G401 (cell line): ENCODE results near the gene MEN1. TPM values are rescaled to one million over a fixed set of nuclear protein-coding genes. Genes with fewer than 3 reads are reported as not detected.

Experiments
- DNase-seq: peaks from one replicate; pipeline ENCODE4 v3.0.0-alpha.2; 2015; ENCODE audit warnings: low spot score
- in situ Hi-C: cut with HindIII; loops from 2 replicates; pipeline ENCODE4 v1.10.0; 2016; ENCODE audit warnings: low sequenced_read_pairs, mixed read lengths
- total RNA-seq: library from RNA; depleted of rRNA; stranded (reverse); fragments of >200 nt; shearing (Covaris generic); gene quantifications from 2 replicates; pipeline ENCODE4 v1.2.3, GENCODE V29; 2014

Gene MEN1
- total RNA-seq, 1 experiment from 2014 or later = 13.9 TPM

DNA sequence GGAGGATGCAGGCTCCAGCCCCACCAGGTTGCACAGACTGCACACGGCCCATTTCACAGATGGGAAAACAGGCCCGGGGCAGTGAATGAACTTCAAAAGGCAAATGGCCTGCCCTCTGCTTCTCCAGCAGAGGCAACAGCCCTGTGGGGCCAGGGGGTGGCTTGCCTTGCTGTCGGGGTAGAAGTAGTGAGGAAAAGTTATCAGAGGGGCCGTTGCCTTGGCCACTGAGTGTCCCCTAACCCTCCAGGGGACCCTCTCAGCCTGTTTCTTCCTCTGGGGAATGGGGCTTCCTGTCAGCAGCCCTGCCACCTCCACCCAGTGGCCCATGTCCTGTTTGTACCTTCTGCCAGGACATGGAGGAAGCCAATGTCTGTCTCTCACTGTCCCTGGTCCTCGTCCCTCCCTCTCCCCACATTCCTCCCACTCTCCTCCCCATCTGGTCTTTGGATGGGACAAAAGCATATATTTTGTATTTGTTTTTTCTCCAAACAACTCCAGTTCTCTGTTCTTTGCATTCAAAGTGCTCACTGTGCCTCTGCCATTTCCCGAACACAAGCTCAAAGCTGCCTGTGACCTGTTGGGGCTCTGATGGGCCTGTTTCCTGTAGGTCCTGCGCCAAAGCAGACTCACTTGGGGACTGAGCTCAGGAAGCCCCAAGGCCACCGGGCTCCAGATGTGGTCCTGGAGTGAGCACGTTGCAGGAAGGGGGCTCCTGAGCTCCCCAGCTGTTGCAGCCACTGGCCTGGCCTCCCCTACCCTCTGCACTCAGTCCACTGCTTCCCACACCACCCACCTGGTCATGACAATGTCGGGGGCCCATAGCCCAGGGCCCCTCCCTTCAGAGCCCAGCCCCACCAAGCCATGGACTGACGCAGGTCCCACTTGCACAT, 16.8 kb downstream of the MEN1 start:
- in situ Hi-C loops = no loop called here
- DNase-seq = no peak

- no peak for DNase-seq
- in situ Hi-C loops = no loop called here
Measured at GRCh38 chr11:64792482-64792881, 17.9 kb downstream of the MEN1 start.

GRCh38 chr11:64791781-64792291, 18.5 kb downstream of the MEN1 start:
- in situ Hi-C loops = no loop called here
- DNase-seq = no peak

- in situ Hi-C loops = no loop called here
- DNase-seq = no peak
Measured at GRCh38 chr11:64790205-64791095, 19.9 kb downstream of the MEN1 start.

DNA sequence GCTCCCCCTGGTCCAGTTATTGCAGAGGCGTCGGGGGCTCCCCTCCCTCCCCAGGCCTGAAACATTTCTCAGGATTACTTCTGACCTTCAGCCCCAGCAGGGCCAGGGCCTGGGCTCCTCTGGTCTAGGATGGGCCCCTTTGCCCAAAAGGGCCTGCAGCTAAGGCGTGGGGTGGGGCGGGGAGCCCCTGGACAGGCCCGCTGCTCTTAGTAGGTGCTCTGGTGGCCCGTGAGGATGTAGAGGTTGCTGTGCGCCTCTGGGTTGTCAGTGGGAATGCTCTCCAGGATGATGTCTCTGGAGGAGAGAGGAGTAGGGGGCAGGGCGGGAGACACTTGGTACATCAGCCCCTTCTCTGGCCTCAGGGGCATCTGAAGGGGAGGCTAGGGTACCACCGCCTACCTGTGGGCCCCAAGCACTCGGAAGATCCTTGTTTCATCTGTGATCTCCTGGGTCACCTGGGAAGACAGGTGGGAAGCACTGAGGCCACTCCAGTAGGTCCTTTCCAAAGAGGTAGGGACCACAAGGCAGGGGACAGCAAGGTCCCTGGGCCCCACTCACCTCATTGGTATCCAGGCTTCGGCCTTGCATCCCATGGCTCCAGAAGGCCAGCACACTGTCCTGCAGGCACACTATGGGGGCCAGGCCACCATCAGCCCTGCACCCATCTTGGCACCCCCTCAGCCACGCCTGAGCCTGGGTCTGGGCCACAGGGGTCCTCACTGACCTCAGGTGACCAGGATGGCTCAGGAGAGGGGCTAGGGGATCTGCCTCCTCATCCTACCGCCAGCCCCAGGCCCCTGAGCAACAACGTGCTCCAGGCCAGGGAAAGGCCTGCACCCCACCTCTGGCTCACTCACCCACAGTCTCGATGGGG, 20.8 kb downstream of the MEN1 start:
- in situ Hi-C loops = no loop called here
- DNase-seq = no peak

GRCh38 chr11:64788321-64789215, 21.8 kb downstream of the MEN1 start:
- no peak for DNase-seq
- in situ Hi-C loops = no loop called here

- in situ Hi-C loops = no loop called here
- DNase-seq = peak; percentile 58
Measured at GRCh38 chr11:64787526-64788320, 22.6 kb downstream of the MEN1 start.

GRCh38 chr11:64786308-64786707, 24.0 kb downstream of the MEN1 start:
- no peak for DNase-seq
- in situ Hi-C loops = no loop called here

GRCh38 chr11:64784813-64785581, 25.4 kb downstream of the MEN1 start:
- DNase-seq = no peak
- in situ Hi-C loops = no loop called here

DNA sequence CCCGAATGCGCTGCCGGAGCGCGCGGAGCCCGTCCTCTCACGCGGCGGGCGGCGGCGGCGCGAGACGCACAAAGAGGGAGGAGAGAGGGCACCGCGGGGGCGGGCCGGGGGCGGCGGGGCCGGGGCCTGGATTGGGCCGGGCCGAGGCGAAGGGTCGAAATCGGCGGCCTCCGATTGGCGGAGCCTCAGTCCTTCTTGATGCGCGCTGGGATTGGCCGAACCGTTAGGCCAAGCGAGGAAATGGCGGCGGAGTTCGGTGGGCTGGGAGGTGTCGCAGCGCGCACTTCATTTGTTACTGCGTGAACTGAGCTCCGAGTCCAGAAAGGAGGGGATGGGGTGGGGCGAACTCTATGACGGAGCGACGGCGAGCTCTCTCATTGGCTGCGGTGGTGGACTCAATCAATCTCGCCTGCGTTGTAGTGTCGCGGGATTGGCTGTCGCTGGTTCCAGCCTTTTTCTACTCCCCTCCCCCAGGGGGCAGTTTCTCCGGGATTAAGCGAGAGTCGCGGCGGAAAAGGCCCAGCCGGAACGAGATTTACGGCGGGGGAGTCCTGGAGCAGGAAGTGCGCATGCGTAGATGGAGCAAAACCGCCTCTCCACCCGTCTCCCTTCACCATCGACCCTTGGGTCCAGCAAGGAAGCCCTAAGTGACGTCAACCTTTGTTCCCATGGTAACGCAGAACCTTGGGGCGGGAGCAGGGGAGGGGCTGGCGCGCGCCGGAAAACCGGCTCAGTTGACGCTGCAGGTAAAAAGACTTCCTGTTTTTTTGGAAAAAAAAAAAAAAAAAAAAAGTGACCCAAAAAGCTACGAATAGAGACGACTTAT, 31.7 kb downstream of the MEN1 start, which contains the start of gene SF1:
SF1 (minus strand) TSS at position 70 of the 826 bp plus-strand sequence. CDS start 150 bp downstream, outside the sequence.
- DNase-seq = peak; percentile 100
- in situ Hi-C loops = loop anchor here (10.0 kb wide), 1 partner anchor 76 kb away; no protein-coding TSS in a partner anchor

DNA sequence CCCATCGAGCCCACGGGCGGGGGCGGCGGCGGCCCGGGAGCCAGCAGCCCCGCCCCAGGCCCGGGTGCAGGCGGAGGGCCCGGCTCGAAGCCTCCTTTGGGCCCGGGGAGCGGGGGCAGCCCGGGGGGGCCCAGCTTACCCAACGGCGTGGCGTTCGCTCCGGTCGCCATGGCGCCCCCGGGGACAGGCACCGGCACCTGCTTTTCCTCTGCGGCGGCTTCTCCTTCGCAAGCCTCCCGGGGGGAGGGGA, 32.2 kb downstream of the MEN1 start:
- in situ Hi-C loops = loop anchor here (10.0 kb wide), 1 partner anchor 77 kb away; no protein-coding TSS in a partner anchor
- DNase-seq = no peak

- DNase-seq = peak; percentile 80
- in situ Hi-C loops = loop anchor here (10.0 kb wide), 1 partner anchor 77 kb away; no protein-coding TSS in a partner anchor
Measured at GRCh38 chr11:64777449-64778222, 32.7 kb downstream of the MEN1 start.

- no peak for DNase-seq
- in situ Hi-C loops = loop anchor here (10.0 kb wide), 1 partner anchor 78 kb away; no protein-coding TSS in a partner anchor
Measured at GRCh38 chr11:64776875-64777274, 33.5 kb downstream of the MEN1 start.

GRCh38 chr11:64776425-64776824, 33.9 kb downstream of the MEN1 start:
- DNase-seq = no peak
- in situ Hi-C loops = loop anchor here (10.0 kb wide), 1 partner anchor 78 kb away; no protein-coding TSS in a partner anchor

DNA sequence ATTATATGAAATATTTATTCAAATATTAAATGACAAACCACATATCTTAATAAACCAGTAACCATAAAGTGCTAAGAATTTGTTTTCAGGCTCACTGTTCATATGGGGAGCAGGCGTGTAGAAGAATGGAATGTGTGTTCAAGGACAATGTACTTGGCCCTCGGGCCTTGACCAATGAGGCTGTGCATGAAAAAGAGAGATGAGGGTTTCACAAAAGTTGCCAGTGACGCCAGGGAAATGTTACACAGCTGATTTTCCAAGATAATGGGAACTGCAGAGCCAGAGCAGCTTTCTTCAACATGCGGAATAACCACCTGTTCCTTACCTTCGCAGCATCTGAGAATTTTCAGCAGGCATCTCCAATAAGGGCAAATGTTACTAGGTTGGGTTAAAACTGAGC, 36.2 kb downstream of the MEN1 start:
- in situ Hi-C loops = loop anchor here (10.0 kb wide), 1 partner anchor 81 kb away; no protein-coding TSS in a partner anchor
- DNase-seq = no peak
